OCI-LY1 (cell line): ENCODE measurements around the gene HRK.

ENCODE experiments used
- EZH2 ChIP-seq: fragments of 200-600 bp; sonication (generic), shearing (Covaris generic); IDR thresholded peaks from 2 replicates; pipeline ENCODE4 v1.8.0; 2017; ENCODE audit warnings: borderline replicate concordance, mixed run types, mild to moderate bottlenecking, antibody characterized with exemption, low read length, moderate library complexity, mixed read lengths
- TF ChIP-seq, protein P1 (sequence below): fragments of 200-600 bp; sonication (generic), shearing (Covaris generic); IDR thresholded peaks from 2 replicates; pipeline ENCODE4 v1.5.1; 2017; ENCODE audit warnings: mild to moderate bottlenecking, antibody characterized with exemption, low read length, moderate library complexity, mixed read lengths

DNA sequence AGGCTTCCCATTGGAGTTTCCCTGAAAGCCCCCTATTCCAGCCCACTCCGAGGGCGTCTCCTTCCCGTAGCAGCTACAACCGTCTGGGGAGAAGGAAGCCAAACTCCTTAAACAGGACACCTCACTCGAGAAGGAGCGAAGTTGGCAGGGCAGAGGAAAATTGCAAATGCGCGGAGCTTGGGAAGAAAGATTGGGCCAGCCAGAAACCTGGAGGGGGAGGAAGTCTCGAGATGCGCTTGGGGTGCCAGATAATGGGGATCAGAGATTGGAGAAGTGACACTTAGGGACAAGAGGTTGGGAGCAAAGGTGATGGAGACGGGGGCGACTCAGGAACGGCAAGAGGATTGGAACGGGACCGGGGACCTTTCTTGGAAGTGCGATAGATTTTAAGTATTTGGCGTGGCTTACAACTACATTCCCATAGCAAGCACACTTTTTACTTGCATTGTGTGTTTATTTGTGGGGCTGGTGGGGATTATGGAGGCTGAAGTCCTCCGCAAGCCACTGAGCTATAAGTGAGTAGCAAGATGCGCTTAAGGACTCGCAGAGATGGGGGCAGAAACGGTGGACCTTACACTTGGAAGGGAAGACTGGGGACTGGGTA lies 926 bp downstream of the HRK start:
- TF ChIP-seq, protein P1, sequence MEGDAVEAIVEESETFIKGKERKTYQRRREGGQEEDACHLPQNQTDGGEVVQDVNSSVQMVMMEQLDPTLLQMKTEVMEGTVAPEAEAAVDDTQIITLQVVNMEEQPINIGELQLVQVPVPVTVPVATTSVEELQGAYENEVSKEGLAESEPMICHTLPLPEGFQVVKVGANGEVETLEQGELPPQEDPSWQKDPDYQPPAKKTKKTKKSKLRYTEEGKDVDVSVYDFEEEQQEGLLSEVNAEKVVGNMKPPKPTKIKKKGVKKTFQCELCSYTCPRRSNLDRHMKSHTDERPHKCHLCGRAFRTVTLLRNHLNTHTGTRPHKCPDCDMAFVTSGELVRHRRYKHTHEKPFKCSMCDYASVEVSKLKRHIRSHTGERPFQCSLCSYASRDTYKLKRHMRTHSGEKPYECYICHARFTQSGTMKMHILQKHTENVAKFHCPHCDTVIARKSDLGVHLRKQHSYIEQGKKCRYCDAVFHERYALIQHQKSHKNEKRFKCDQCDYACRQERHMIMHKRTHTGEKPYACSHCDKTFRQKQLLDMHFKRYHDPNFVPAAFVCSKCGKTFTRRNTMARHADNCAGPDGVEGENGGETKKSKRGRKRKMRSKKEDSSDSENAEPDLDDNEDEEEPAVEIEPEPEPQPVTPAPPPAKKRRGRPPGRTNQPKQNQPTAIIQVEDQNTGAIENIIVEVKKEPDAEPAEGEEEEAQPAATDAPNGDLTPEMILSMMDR = no peak
- no peak for TF ChIP-seq EZH2
